Right hindlimb (tissue), 1 donor: ENCODE measurements around the gene SIK3.

Experiments
- DNase-seq: peaks from one replicate; pipeline ENCODE4 v3.0.0-alpha.2; 2018

The SIK3 gene

GRCh38 chr11:117107701-117108590, 9.7 kb upstream of the SIK3 start:
- no peak for DNase-seq

GRCh38 chr11:117100556-117100955, 2.3 kb upstream of the SIK3 start:
- no peak for DNase-seq

GRCh38 chr11:117099696-117100095, 1.5 kb upstream of the SIK3 start:
- no peak for DNase-seq

DNA sequence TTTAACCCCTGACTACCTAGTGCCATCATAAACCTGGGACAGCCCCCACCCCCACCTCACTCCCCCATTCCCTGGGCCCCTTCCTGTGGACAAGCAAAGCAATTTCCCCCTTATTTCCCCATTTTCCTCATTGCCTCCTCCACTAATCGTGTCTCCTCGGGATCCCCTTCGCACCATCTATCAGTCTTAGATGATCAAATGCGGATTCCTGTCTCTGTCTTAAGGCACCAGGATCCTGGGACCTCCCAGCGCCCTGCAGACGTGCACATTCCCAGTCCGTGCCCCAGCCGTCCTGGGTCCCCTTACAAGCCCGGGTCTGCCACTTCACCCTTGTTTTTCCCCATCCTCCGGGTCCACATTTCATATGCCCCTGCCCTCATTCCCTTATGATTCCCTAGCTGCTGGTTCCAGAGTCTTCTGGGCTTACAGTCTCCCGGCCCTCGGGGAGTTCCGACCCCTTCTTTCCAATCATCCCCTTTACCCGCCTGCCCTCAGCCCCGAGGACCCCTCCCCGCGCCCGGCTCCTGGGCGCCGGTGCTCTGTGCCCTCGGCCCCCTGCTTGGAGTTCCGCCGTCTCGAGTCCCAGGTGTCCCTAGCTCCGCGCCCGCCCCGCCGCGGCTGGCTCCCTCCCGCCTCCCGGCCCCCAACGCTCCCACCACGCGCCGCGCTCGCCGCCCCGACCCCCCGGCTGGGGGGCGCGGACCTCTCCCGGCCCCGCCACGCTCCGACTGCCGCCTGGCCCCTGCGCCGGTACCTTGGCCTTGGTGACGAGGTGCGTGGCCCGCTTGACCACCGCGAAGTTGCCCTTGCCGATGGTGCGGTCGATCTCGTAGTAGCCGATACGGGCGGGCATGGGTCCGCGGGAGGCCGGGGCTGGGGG, 599 bp downstream of the SIK3 start:
- DNase-seq, result peak; percentile 70

- DNase-seq, result no peak
These were observed 1.2 kb downstream of the SIK3 start for GRCh38 chr11:117097014-117097388.

- DNase-seq, result no peak
These were observed 1.8 kb downstream of the SIK3 start for GRCh38 chr11:117096201-117096991.

- no peak for DNase-seq
These were observed 2.7 kb downstream of the SIK3 start for GRCh38 chr11:117095284-117096161.

GRCh38 chr11:117094776-117095175, 3.5 kb downstream of the SIK3 start:
- DNase-seq, result no peak

- DNase-seq, result no peak
These were observed 5.2 kb downstream of the SIK3 start for GRCh38 chr11:117092951-117093590.

DNA sequence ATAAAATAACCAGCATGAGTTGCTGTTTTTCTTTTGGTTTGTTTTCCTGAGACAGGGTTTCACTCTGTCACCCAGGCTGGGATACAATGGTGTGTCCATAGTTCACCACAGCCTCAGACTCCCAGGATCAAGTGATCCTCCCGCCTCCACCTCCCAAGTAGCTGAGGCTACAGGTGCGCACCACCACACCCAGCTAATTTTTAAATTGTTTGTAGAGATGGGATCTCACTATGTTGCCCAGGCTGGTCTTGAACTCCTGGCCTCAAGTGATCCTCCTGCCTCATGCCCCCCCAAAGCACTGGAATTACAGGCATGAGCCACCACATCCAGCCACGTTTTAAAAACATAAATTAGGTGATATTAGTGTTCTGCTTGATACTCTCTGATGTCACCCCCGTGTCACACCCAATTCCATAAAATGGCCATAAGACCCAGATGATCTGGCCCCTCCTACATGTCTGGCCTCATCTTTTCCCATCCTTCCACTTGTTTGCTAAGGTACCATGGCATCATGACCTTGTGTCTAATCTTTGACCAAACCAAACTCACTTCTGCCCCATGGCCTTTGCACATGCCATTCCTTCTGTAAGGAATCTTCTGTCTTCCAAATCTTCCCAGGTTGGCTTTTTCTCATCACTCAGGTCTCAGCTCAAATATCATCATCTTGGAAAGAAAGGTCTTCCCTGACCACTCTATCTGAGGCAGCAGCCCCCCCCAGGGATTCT, 6.3 kb downstream of the SIK3 start:
- DNase-seq, result no peak

DNA sequence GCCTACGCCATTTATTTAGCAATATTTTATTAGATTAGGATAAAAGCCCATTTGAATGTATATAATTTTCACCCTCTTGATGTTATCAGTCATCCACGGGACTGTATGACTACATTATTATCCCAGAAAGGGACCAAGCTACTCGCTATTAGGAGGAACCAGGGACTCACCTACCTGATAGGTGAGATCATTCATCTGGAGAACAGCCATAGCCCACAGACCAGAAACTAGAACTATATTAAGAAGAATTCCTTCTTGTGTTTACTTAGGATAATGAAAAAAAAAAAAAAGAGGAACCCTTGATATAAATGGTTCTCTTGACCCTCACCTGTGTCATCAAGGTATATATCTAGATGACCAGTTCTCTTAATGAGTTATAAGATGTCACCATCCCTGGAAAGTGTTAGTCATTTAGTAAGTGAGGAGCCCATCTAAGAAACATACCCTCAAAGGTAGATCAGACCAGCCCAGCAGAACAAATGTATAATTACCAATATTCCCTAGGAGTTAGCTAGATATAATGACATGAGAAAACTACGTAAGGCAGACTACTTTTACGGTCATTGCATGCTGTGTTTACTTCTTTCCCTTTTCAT, 8.0 kb downstream of the SIK3 start:
- no peak for DNase-seq

GRCh38 chr11:117089685-117090084, 8.5 kb downstream of the SIK3 start:
- DNase-seq, result no peak

DNA sequence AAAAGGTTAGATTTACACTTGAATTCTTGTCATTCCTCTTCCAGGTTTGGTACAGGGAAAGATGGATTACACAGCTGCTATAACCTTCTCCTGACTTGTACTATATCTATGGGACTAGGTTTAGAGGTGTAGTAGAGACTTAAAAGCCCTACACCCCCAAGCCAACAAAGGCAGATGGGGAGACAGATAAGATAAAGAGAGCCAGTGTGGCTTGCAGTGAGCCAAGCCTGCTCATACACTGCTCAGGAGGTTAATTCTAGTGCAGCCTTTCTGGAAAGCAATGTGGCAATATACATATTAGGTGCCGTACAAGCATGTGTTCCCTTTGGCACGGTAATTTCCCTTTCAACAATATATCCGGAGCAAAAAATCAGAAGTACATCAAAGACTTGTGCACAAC, 10.8 kb downstream of the SIK3 start:
- DNase-seq, result no peak

DNA sequence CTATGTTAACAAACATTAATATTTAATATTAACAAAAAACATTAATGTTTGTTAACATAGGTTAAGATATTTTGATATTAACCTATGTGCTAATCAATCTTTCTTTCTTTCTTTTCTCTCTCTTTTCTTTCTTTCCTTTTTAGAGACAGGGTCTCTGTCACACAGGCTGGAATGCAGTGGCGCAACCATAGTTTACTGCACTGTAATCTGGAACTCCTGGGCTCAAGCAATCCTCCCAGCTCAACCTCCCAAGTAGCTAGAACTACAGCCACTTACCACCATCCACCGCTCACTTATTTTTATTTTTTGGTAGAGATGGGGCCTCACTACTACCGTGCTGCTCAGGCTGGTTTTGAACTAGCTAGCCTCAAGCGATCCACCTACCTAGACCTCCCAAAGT, 13.2 kb downstream of the SIK3 start:
- no peak for DNase-seq

DNA sequence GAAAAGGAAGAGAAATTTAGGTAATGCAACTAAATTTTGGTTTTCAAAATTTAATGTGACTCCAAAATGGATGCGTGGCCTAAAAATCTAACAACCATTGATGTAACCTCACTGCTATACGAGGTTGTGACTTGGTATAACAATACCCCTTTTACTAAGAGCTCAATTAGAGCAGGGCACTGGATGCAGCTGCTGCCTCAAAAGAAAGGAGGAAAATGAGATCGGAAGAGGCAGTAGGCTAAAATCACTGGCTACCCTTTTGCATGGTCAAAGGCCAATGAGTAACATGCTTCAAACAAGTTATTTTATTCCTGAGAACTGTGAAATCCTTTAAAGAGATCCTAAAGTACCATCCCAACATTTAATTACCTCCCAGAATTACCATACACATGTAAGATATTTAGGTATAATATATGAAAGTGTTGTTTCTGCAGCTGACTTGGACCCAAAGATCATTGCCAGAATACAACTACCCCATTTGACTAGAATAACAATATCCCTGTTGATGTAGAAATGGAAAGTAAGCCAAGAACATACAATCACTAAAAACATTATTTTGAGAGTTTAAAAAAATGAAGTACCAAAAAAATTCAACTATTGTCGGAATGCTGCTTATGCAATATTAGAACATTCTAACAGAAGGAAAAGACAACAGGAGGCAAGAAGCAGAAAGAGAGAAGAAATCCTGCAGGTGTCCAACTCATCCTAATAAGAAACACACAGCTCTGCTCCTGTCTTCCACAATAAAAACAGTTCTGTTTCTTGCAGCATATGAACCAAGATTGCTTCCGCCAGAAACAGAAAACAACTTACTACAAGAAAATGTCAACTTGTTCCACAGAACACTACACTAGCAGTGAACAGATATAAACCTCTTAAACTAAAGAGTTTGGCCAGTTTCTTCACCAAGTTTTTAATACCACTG, 15.0 kb downstream of the SIK3 start:
- no peak for DNase-seq

DNA sequence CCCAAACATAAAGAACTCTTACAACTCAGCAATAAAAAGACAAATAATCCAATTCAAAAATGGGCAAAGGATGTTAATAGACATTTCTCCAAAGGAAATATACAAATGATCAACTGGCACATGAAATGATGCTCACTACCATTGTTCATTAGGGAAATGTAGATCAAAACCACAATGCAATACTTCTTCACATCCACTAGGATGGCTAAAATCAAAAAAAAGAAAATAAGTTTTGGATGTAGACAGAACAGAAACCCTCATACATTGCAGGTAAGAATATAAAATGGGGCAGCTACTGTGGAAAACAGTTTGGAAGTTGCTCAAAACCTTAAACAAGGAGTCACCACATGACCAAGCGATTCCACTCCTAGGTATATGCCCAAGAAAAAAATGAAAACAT, 16.3 kb downstream of the SIK3 start:
- DNase-seq, result no peak

DNA sequence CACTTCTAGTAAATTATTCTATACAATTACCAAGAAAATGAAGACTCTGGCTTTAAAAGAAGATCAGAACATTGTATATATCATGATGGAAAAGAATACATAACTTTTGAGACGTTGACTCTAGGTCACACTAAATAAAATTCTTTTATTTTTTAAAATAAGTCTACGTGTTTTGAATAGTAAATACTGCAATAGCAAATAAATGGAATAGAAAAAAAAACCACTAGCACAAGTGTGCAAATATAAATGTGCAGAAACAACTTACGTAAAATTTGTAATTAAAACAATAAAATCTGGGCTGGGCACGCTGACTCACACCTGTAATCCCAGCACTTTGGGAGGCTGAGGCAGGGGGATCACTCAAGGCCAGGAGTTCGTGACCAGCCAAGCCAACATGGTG, 17.9 kb downstream of the SIK3 start:
- DNase-seq, result no peak

DNA sequence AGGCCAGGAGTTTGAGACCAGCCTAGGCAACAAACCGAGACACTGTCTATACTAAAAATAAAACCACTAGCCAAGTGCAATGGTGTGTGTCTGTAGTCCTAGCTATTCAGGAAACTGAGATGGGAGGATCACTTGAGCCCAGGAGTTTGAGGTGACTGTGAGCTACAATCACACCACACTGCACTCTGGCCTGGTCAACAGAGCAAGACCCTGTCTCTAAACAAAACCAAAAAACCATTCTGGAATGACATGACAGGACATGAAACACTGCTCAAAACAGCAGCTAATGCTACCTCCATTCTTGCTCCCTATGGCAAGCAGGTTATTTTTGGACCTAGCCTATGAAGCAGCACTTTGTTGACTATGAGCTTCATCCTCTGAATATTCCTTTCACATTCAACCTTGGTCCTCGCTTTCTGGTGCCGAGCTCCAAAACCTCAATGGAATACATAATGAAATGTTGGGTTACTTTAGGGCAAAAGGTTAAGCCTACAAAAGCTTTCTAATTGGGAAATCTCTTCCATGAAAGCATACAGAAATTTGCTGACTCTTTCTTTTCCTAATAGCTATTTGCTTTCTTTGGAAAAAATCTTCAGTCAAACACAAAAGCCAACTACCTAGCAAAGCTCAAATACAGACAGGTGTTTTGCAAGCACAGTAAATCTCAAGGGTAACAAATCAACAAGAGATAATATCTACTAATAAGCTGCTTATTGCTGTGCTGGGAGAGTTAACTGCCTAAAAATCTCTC, 21.1 kb downstream of the SIK3 start:
- no peak for DNase-seq

DNA sequence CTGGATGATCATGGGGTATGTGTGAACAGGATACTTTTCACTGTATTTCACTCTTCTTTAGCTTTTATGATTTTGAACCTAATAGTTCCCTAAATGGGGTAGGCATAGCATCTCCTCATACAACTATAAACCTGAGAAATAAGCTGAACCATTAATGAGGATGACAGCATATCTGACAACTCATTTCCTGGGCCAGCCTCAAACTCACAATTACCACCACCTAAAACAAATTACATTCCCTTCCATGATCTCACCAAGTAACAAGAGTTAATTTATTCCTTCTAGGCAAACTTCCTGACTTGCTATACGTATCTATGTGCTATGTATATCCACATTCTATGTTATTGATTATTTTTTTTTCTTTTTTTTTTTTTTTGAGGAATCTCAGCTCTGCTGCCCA, 23.0 kb downstream of the SIK3 start:
- DNase-seq, result no peak
